Measurements from ENCODE around the gene UPK2. TPM values are rescaled to one million over a fixed set of nuclear protein-coding genes. Genes with fewer than 3 reads are reported as not detected.

The UPK2 gene
- total RNA-seq, 1 donor from 2014 or later: 0.86 TPM

GRCh38 chr11:118998822-118999221 is 42.7 kb downstream of the UPK2 start:
- no peak for DNase-seq (ENCODE audit: extremely low spot score, unreplicated experiment)
- no peak for TF ChIP-seq CTCF (IDR thresholded peaks at IDR 0.05)
- Mint-ChIP-seq H3K4me1 (ENCODE audit: unreplicated experiment) (peaks cover 28% of the 10 kb centered on the region), H3K36me3 (ENCODE audit: unreplicated experiment) (peaks cover 17% of the 10 kb centered on the region), H3K9me3 (ENCODE audit: unreplicated experiment) (no peaks in the 10 kb centered on the region), H3K27ac (ENCODE audit: unreplicated experiment) (peak overlapping the region; percentile 92), H3K27me3 (ENCODE audit: unreplicated experiment) (no peaks in the 10 kb centered on the region), H3K4me3 (ENCODE audit: unreplicated experiment) (peak overlapping the region; percentile 95)

DNA sequence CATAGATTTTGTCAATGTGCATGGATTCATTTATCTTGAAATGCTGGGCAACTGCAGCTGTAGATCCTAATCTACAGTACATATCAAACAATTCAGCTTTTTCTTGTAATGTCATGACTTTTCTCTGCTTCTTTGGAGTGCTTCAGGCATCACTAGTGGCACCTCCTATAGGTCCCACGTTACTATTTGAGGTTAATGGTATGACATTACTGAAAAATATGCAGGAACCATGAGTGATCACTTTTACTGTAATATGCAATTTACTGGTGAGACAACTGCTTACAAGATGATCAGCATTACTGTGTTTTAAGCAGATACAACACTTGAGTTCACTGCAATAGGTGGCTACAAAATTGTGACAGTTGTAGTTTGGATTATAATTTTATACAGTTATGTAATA is 44.8 kb downstream of the UPK2 start:
- no peak overlapping the region for H3K4me3 Mint-ChIP-seq (ENCODE audit: unreplicated experiment)
- DNase-seq (ENCODE audit: extremely low spot score, unreplicated experiment): no peak

GRCh38 chr11:119006656-119007055 is 50.6 kb downstream of the UPK2 start:
- H3K9me3 Mint-ChIP-seq (ENCODE audit: unreplicated experiment): no peaks in the 10 kb centered on the region
- H3K27me3 Mint-ChIP-seq (ENCODE audit: unreplicated experiment): no peaks in the 10 kb centered on the region
- no peak for DNase-seq (ENCODE audit: extremely low spot score, unreplicated experiment)
- no peak overlapping the region for H3K27ac Mint-ChIP-seq (ENCODE audit: unreplicated experiment)
- TF ChIP-seq CTCF (IDR thresholded peaks at IDR 0.05): no peak
- no peak overlapping the region for H3K4me3 Mint-ChIP-seq (ENCODE audit: unreplicated experiment)
- peaks cover 17% of the 10 kb centered on the region for H3K36me3 Mint-ChIP-seq (ENCODE audit: unreplicated experiment)
- no peaks in the 10 kb centered on the region for H3K4me1 Mint-ChIP-seq (ENCODE audit: unreplicated experiment)

More for the DNA sequence above, 44.8 kb downstream of the UPK2 start:
- Mint-ChIP-seq H3K4me1 (ENCODE audit: unreplicated experiment) (peaks cover 28% of the 10 kb centered on the region), H3K27me3 (ENCODE audit: unreplicated experiment) (no peaks in the 10 kb centered on the region), H3K36me3 (ENCODE audit: unreplicated experiment) (peaks cover 19% of the 10 kb centered on the region), H3K27ac (ENCODE audit: unreplicated experiment) (no peak overlapping the region), H3K9me3 (ENCODE audit: unreplicated experiment) (no peaks in the 10 kb centered on the region)
- TF ChIP-seq CTCF (IDR thresholded peaks at IDR 0.05): no peak

Small RNA genes lying within 50 kb of the gene (microRNA-seq; reads per million reads assigned to microRNA genes)
- gene MIR4492 (ENCODE audit: unreplicated experiment): not detected

Other genes with a start within 250 kb of the UPK2 start
- 148 and 157 TPM in 2 replicates for gene DDX6, start 165.1 kb upstream of the UPK2 start, total RNA-seq
- not detected in 2 replicates for gene CXCR5, start 72.4 kb upstream of the UPK2 start, total RNA-seq
- gene BCL9L, start 30.4 kb upstream of the UPK2 start, total RNA-seq: 115 and 122 TPM in 2 replicates
- gene FOXR1, start 15.5 kb downstream of the UPK2 start, total RNA-seq: not detected in 2 replicates
- gene CENATAC, start 41.8 kb downstream of the UPK2 start, total RNA-seq: 31.6 and 32.7 TPM in 2 replicates
- gene RPS25, start 62.0 kb downstream of the UPK2 start, total RNA-seq: 933 and 949 TPM in 2 replicates
- 71.4 and 75.3 TPM in 2 replicates for gene TRAPPC4, start 62.5 kb downstream of the UPK2 start, total RNA-seq
- gene SLC37A4, start 74.6 kb downstream of the UPK2 start, total RNA-seq: 15.6 and 16.3 TPM in 2 replicates
- 168 TPM in 2 replicates for gene HYOU1, start 100.9 kb downstream of the UPK2 start, total RNA-seq
- gene VPS11, start 111.5 kb downstream of the UPK2 start, total RNA-seq: 42.6 and 45.9 TPM in 2 replicates
- 15.7 and 18.6 TPM in 2 replicates for gene HMBS, start 128.6 kb downstream of the UPK2 start, total RNA-seq
- gene DPAGT1, start 145.6 kb downstream of the UPK2 start, total RNA-seq: 44.4 and 45.2 TPM in 2 replicates
- 10.9 and 11.7 TPM in 2 replicates for gene C2CD2L, start 151.0 kb downstream of the UPK2 start, total RNA-seq
- 26.1 and 27.6 TPM in 2 replicates for gene HINFP, start 165.3 kb downstream of the UPK2 start, total RNA-seq
- gene ABCG4, start 192.8 kb downstream of the UPK2 start, total RNA-seq: 0.63 and 0.75 TPM in 2 replicates
- gene NLRX1, start 212.4 kb downstream of the UPK2 start, total RNA-seq: 8.9 and 10.0 TPM in 2 replicates
- gene NHERF4, start 229.2 kb downstream of the UPK2 start, total RNA-seq: not detected in 2 replicates

All from osteocyte (in vitro differentiated cells).